GM19043 (cell line): ENCODE data around the gene GPRIN2.
"Not testable (repeated sequence)": the region's sequence is repeated elsewhere in the genome, so short reads cannot be mapped to it uniquely, and the experiment has no call there.

Experiments used
- ATAC-seq: cut with Tn5 transposase; IDR thresholded peaks from one replicate; pipeline ENCODE4 v1.9.1; 2021; ENCODE audit warnings: low read depth; ENCODE audit not compliant: unreplicated experiment

Gene GPRIN2

DNA sequence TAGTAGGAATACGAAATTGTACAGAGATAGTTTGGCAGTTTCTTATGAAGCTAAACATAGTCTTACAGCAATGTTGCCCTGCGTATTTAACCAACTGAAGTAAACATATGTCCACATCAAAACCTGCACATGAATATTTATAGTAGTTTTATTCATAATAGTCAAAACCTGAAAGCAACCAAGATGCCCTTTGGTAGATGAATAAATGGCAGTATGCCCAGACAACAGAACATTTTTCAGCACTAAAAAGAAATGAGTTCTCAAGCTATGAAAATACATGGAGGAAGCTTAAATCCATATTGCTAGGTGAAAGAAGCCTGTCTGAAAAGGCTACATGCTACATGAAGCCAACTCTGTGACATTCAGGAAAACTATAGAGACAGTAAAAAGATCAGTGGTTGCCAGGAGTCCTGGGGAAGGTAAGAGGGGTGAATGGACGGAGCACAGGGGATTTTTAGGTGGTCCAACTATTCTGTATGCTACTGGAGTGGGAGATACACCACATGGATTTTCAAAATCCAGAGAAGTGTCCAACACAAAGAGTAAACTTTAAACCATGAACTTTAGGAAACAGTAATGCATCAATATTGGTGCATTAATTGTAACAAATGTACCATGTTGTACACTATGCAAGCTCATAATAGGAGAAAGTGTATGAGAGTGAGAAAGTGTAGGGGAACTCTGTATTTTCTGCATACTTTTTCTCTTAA, 17.6 kb downstream of the GPRIN2 start:
- no peak for ATAC-seq

DNA sequence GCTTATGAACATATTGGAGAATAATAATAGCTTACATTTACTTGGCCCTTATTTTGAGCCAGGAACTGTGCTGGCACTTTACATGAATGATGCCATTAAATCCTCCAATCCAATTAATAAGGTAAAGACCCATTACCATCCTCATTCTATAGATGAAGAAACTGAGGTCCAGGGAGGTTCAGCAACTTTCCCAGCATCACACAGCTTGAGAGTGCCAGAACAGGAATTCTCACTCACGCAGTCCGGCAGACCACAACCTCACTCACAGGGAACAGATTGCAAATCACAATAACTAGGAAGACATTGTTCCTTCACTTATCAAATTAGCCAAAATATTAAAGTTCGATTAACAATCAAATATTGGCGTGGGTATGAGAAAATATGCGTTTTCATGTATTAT, 18.3 kb downstream of the GPRIN2 start:
- ATAC-seq, result no peak

DNA sequence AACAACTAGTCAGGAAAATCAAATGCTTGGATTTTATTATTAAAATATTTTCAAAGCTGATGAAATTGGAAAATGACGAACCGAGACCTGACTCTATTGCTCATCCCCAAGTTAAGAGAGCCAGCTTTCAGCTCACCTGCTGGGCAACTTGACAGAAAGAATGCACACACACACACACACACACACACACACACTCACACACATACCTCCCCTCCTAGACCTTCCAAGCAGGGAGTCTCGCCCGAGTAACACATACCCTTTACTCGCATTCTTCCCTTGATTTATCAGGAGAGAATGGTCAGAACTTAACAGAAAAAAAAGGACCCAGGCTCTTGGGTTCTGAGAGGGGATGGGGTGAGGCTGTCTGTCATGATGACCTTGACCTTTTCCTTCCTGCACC, 19.1 kb downstream of the GPRIN2 start:
- no peak for ATAC-seq

DNA sequence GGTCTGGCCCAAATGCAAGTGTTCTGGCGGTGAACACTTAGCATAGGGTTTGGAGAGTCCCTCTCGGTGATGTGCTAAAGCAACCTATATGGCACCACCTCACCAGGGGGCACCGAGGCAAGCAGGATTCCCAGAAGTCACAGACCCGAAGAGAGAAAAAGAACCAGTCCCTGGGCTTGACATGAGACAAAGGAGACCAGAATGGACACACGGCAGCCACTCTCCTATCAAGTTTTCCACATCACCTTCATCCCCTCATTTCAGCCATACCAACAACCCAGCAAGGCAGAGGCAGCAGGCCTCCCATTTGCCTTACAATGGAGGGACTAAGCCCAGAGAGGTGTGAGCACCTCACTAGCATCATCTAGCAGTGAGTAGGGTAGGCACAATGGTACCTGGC, 19.7 kb downstream of the GPRIN2 start:
- no peak for ATAC-seq

DNA sequence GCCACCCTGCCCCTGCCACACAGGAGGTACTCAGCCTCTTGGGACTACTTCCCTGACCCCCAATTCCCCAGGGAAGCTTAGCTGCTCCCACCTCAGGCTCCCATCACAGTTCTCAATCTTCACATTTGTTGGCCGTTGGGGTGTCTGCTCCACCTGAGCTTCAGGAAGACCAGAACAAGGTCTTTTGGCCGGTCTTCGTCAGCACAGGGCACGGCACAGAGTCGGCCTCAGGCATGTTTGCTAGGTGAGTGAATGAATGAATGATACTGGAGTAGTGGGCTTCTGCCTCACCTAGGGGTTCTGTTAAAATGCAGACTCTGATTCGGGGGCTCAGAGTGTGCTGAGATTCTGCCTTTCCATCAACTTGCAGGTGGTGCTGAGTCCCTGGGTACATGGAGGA, 20.3 kb downstream of the GPRIN2 start:
- no peak for ATAC-seq

DNA sequence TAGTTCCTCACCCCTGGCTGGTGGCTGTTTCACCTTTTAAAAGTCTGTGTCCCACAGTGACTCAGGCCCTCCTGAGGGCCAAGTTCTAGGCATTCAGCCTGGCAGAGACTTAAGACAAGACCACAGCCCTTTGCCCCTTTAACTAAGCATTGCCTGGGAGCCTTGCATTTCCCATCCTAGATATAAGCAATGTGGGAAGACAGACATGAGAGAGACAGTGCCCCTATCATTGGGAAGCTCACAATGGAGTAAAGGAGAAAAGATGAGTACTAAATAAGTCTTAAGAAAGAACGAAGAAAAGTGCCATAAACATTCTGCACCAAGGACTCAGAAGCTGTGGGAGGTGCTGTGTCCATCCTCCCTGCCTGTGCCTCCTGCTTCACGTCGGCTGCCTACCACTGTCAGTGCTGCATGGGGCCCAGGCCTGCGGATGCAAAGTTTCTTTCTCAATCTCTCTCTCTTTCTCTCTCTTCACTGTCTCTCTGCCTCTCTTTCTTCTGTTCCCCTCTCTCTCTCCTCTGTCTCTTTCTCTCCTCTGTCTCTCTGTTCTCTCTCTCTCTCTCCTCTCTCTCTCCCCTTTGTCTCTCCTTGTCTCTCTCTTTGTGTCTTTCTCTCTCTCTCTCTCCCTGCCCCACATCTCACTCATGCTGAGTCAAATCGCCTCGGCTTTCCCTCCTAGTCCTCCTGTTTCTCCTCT, 21.5 kb downstream of the GPRIN2 start:
- ATAC-seq, result no peak

DNA sequence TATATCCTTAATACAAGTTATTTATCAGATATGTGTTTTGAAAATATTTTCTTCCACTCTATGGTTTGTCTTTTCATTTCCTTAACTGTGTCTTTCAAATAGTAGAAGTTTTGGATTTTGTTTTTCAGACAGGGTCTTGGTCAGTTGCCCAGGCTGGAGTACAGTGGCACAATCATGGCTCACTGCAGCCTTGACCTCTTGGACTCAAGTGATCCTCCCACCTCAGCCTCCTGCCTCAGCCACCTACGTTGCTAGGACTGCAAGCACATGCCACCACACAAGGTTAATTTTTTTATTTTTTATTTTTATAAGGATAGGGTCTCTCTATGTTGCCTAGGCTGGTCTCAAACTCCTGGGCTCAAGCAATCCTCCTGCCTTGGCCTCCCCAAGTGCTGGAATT, 24.2 kb downstream of the GPRIN2 start:
- ATAC-seq, result not testable (repeated sequence)

DNA sequence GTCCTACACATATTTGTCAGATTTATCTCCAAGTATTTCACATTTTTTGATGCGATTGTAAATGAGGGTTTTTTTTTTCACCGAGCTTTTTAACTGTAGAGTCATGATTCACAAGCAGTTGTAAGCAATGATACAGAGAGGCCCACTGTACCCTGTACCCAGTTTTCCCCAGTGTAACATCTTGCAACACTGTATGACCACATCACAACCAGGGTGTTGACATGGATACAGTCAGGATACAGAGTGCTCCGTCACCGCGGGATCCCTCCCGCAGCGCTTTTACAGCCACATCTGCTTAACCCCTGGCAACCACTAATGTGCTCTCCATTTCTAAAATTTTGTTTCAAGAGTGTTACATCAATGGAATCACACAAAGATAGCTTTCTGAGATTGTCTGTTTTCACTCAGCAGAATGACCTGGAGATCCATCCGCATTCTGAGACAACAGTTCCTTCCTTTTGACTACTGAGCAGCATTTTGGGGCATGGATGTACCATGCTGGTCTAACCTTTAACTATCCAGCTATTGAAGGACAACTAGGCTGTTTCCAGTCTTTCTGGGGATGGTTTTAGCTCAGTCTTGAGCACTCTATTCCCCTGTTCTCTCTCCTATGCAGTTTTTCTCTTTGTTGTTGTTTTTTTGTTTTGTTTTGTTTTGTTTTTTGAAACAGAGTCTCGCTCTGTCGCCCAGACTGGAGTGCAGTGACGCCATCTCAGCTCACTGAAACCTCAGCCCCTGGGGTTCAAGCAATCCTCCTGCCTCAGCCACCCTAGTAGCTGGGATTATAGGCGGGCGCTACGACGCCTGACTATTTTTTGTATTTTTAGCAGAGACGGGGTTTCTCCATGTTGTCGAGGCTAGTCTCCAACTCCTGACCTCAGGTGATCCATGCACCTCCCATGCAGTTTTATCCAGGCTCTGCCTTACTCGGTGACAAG, 25.9 kb downstream of the GPRIN2 start:
- no peak for ATAC-seq

DNA sequence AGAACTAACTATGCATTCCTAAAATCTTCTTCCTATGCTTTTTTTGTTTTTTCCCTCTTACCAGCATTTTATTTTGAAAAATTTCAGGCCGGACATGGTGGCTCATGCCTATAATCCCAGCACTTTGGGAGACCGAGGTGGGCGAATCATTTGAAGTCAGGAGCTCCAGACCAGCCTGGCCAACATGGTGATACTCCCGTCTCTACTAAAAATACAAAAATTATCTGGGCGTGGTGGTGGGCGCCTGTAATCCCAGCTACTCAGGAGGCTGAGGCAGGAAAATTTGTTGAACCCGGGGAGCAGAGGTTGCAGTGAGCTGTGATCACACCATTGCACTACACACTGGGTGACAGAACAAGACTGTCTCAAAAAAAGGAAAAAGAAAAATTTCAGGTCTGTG, 26.7 kb downstream of the GPRIN2 start:
- not testable (repeated sequence) for ATAC-seq

DNA sequence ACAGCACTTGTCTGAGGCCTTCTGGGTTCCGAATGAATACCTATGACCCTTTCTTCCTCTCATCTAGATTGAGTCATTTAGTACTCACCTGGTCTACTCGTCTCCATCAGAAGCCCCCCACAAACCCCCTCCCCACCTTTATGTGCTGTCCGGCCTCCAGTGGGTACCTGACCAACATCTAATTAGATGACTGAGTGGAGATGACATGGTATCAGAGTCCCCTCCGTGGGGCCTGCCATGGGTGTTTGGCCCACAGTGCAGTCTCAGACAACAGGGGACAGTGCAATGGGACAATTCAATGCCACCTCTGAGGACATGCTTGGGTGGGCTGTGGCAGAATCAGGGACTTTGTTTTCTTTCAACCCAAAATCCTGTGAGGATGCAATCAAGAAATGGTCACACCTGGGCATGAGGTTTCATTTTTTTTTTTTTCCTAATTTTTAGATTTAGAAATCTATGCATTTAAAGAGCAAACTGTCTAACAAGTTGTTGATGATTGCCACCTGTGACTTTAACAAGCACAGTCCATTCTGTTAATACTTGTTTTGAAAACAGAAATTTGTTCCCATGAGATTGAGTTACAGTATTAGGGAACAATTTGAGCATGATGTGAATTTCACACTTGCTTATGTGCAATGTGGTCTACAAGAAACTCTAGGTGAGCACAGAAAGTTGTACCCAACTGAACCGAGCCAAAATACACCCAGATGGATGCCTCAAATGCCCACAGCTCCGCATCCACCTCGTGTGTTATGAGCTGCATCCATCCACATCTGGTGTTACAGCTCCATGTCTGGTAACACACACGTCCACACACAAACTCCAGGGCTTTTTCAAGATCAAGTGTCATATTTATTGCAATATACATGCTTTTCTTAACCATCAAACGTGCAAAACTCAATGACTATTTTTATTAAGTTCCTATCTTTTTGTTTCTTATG, 27.5 kb downstream of the GPRIN2 start:
- no peak for ATAC-seq

DNA sequence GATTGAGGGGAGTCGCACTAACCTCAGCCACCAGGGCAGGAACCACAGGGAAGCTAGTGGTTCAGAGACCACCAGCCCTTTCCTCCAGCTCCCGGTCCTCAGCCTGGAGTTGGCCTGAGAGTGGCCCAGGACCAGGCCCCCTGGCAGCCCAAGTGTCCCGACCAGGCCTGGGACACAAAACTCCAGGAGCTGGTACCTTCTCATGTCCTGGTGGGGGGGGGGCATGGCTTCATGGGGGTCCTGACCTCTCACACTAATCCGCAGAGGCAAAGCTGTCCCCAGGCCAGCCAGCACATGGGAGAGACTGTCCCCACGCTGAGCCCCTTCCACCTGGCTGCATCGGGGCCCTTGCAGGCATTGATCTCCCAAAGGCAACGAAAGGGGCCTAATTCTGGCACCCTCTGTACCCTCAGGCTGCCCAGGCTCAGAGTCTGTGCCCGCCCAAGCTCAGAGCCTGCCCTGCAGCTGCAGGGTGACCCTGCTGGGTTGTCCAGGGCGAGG, 28.2 kb downstream of the GPRIN2 start:
- no peak for ATAC-seq

DNA sequence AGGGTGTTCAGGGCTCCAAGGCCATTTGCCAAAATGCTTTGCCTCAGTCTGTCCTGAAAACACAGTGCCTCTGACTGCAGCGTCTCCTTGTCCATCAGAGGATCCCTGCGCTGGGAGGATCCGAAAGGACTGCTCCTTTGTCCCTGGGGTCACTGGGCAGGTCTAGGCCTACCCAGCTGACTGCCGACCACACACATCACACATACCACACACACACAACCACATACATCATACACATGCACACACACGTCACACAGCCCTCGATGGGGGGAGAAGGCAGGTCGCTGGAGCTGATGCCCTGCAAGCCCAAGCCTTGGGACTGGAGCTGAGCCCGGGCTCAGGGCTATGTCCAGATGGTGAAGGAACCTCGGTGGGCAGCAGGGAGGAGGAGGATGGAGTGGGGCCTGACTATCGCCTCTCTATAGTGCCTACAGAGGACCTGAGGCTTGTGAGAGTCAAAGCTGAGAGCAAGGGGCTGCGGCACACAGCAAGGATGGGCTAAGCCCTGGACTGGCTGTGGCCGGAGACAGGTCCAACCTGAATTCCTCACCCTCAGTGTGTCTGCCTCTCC, 29.1 kb downstream of the GPRIN2 start:
- ATAC-seq, result no peak

DNA sequence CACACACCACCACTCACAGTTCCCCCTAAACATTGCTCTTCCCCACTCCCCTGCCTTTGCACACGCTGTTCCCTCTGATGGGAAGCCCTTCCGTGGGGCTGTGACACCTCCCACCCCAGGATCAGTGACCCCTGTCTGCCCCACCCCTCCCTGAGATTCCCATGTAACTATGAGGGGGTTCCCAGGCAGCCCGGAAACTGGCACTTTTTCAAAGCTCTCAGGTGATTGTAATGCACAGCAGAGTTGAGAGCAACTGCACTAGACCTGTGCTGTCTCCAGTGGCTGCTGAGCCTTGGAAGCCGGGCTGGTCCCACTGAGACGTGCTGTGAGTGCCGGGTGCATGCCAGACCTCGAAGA, 29.8 kb downstream of the GPRIN2 start:
- no peak for ATAC-seq

DNA sequence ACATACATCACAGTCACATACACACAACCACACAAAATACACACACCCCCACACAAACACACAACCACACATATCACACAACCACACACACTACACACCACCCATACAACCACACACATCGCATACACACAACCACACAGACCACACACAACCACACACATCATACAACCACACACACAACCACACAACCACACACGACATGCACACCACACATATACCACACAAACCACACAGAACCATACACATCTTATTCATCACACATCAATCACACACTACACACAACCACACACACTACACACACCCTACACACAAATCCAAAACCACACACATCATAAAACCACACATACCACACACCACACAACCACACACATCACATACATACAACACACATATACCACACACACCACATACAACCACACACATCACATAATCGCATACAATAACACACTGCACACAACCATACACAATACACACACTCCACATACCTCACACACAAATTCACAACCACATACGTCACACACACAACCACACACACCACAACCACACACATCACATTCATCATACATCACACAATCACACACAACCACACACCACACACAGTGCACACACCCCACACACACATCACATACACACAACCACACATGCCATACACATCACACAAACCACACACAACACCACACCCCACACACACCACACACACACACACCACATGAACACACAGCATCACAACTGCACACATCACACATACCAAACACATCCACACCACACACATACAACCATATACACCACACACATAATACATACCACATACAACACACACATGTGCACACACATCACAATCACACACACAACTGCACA, 30.4 kb downstream of the GPRIN2 start:
- ATAC-seq, result no peak

DNA sequence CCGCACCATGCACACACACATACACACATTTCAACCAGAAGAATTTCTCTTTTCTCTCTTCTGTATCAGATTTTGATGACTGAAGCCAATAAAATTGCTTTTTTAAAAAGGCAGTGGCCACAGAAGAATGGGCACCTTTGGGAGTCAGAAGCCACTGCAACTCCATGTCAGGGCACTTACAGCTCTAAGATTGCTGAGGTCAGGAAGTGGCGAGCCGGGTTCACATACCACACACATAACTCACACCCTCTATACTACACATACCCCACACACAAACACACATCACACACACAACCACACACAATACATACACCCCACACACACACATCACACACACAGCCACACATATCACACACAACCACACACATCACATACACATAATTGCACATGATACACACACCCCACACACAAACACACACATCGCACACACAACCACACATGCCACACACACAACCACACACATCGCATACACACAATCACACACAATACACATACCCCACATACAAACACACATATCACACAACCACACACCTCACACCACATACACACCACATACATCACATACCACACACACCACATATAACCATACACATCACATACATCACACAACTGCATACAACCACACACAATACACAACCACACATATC, 31.2 kb downstream of the GPRIN2 start:
- ATAC-seq, result no peak

DNA sequence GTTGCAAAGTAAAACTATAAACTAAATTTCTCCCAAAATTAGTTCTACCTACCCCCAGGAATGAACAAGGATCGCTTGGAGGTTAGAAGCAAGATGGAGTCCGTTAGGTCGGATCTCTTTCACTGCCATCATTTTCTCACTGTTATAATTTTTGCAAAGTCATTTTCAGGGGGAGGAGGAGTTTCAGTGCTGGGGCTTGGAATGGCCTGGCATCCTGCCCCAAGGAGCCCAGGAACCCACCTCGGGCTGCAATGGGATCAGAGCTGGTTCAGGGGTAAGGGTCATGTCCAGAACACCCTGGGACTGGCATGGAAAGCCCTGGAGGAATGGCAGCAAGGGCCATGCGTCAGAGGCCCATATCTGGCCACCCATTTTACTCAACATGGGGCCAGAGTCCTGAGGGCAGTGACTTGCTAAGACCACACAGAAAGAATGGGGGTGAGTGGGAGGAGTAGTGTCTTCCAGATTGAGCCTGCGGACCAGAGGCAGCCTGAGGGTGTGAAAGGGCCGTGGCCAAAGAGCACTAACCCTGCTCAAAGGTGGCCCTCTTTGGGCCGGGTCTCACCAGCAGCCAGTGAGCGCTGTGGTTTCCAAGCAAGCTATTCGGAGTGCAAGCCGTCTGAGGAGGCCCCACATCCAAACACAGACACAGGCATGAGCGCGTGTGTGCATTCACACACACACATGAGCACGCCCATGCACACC, 31.8 kb downstream of the GPRIN2 start:
- no peak for ATAC-seq

DNA sequence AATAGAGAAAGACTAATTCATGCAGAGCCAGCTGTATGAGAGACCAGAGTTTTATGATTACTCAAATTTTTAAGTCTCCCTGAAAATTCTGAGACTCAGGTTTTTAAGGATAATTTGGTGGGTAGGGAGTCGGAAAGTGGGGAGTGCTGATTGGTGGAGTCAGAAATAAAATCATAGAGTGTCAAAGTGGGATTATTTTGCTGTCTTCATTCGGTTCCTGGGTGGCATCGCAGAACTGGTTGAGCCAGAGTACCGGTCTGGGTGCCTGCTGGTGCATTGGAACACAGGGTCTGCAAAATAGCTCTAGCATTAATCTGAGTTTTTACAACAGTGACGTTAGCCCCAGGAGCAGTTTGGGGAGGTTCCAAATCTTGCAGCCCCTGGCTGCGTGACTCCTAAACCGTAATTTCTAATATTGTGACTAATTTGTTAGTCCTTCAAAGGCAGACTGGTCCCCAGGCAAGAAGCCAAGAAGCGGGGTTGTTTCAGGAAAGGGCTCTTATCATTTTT, 32.4 kb downstream of the GPRIN2 start:
- no peak for ATAC-seq
